ENCODE results near the gene ABRACL. TPM values are rescaled to one million over a fixed set of nuclear protein-coding genes. Genes with fewer than 3 reads are reported as not detected.
"Not testable (repeated sequence)": the region's sequence is repeated elsewhere in the genome, so short reads cannot be mapped to it uniquely, and the experiment has no call there.

ABRACL gene
- total RNA-seq, 6 donors from 2014 or later, result 10.3 to 40.8 (median 28.9) TPM

- no peak for DNase-seq
- TF ChIP-seq POLR2AphosphoS5 (IDR thresholded peaks at IDR 0.05) (no peak), EP300 (IDR thresholded peaks at IDR 0.05) (no peak), CTCF (IDR thresholded peaks at IDR 0.05) (no peak), POLR2A (IDR thresholded peaks at IDR 0.05) (no peak)
- H3K36me3 ChIP-seq, result peaks cover 0 to 12% (median 5%) of the 10 kb centered on the region in 4 donors
Measured at GRCh38 chr6:139044250-139044649, 15.7 kb downstream of the ABRACL start.

GRCh38 chr6:139047677-139048076 lies 19.1 kb downstream of the ABRACL start:
- no peaks in the 10 kb centered on the region for H3K9me3 ChIP-seq
- H3K27ac ChIP-seq, result no peak overlapping the region
- DNase-seq, result no peak
- TF ChIP-seq POLR2AphosphoS5 (IDR thresholded peaks at IDR 0.05) (no peak), EP300 (IDR thresholded peaks at IDR 0.05) (no peak), POLR2A (IDR thresholded peaks at IDR 0.05) (no peak), CTCF (IDR thresholded peaks at IDR 0.05) (no peak)
- ATAC-seq (ENCODE audit: low FRiP score in 2 of 2), result no peak
- 81 to 88% methylated on average over 3 of the region's 3 CpGs for WGBS, 2 donors
- peaks cover 0 to 3% (median 0%) of the 10 kb centered on the region in 4 donors for H3K36me3 ChIP-seq
- H3K27me3 ChIP-seq, result no peaks in the 10 kb centered on the region
- H3K4me1 ChIP-seq, result no peaks in the 10 kb centered on the region
- no peak overlapping the region for H3K4me3 ChIP-seq

More at GRCh38 chr6:139044250-139044649, 15.7 kb downstream of the ABRACL start:
- Histone ChIP-seq H3K9me3 (no peaks in the 10 kb centered on the region), H3K27ac (no peak overlapping the region), H3K4me3 (no peak overlapping the region), H3K27me3 (no peaks in the 10 kb centered on the region), H3K4me1 (no peaks in the 10 kb centered on the region)
- no peak for ATAC-seq (ENCODE audit: low FRiP score in 2 of 2)
- WGBS, 2 donors, result 96 to 98% methylated on average over 3 of the region's 3 CpGs

- 75 to 77% methylated on average over 4 of the region's 4 CpGs for WGBS, 2 donors
- ATAC-seq (ENCODE audit: low FRiP score in 2 of 2), result not testable (repeated sequence)
Measured at GRCh38 chr6:139048912-139049311, 20.4 kb downstream of the ABRACL start.

GRCh38 chr6:139050131-139050769 lies 21.7 kb downstream of the ABRACL start:
- not testable (repeated sequence) for H3K9me3 ChIP-seq; H3K36me3 ChIP-seq; H3K4me1 ChIP-seq; H3K27ac ChIP-seq; H3K27me3 ChIP-seq; ATAC-seq (ENCODE audit: low FRiP score in 2 of 2); DNase-seq; H3K4me3 ChIP-seq
- 92 to 95% methylated on average over 5 of the region's 5 CpGs for WGBS, 2 donors

More at GRCh38 chr6:139048912-139049311, 20.4 kb downstream of the ABRACL start:
- not testable (repeated sequence) for H3K9me3 ChIP-seq, H3K36me3 ChIP-seq, H3K4me3 ChIP-seq, H3K4me1 ChIP-seq, H3K27ac ChIP-seq, H3K27me3 ChIP-seq, DNase-seq

GRCh38 chr6:139050770-139051313 lies 22.3 kb downstream of the ABRACL start:
- TF ChIP-seq POLR2A (IDR thresholded peaks at IDR 0.05) (no peak), POLR2AphosphoS5 (IDR thresholded peaks at IDR 0.05) (no peak), EP300 (IDR thresholded peaks at IDR 0.05) (no peak), CTCF (IDR thresholded peaks at IDR 0.05) (no peak)
- no peak for DNase-seq
- H3K27me3 ChIP-seq, result no peaks in the 10 kb centered on the region
- no peak for ATAC-seq (ENCODE audit: low FRiP score in 2 of 2)
- no peaks in the 10 kb centered on the region for H3K36me3 ChIP-seq
- WGBS, 2 donors, result 77 to 81% methylated on average over 5 of the region's 5 CpGs
- no peak overlapping the region for H3K4me3 ChIP-seq
- no peaks in the 10 kb centered on the region for H3K4me1 ChIP-seq
- no peaks in the 10 kb centered on the region for H3K9me3 ChIP-seq
- no peak overlapping the region for H3K27ac ChIP-seq

Data from upper lobe of left lung (tissue), 6 donors.